ENCODE measurements around the gene ZNF573. TPM values are rescaled to one million over a fixed set of nuclear protein-coding genes. Genes with fewer than 3 reads are reported as not detected.
"Not testable (repeated sequence)": the region's sequence is repeated elsewhere in the genome, so short reads cannot be mapped to it uniquely, and the experiment has no call there.

The ZNF573 gene
- total and polyA plus RNA-seq, 2 donors (not counting 1 experiment from before 2014, with no cell fraction given) = 5.3 to 28.8 TPM

DNA sequence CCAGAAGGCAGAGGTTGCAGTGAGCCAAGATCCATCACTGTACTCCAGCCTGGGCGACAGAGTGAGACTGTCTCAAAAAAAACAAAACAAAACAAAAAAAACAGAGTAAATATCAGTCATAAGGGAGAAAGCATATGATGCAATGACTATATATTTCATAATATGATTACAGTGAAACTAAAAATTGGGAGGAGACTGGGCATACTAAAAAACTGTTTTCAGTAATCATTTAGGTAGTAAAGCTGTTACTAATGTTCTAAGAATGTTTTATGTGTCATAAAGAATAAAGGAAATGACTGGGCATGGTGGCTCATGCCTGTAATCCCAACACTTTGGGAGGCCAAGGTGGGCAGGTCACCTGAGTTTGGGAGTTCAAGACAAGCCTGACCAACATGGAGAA is 15.9 kb downstream of the ZNF573 start:
- Histone ChIP-seq H3K36me3 (replicated peaks in 1 of 2; ENCODE audit: control extremely low read depth in 1 of 2, control insufficient read depth in 1 of 2, extremely low read depth in 1 of 2, insufficient read depth in 2 of 2, low read length in 1 of 2) (peaks cover 9 to 31% of the 10 kb centered on the region in 2 experiments), H3K9ac (ENCODE audit: low read length) (no peak overlapping the region), H3K27ac (ENCODE audit: low read length in 2 of 2) (no peak overlapping the region), H4K20me1 (ENCODE audit: control insufficient read depth, insufficient read depth, low read length, poor library complexity, severe bottlenecking) (no peaks in the 10 kb centered on the region), H3K4me1 (ENCODE audit: control insufficient read depth in 2 of 2, insufficient read depth in 2 of 2, low read length in 2 of 2) (no peaks in the 10 kb centered on the region), H3K27me3 (replicated peaks in 1 of 4; ENCODE audit: control extremely low read depth in 1 of 4, control insufficient read depth in 3 of 4, insufficient read depth in 4 of 4, low read length in 3 of 4) (no peaks in the 10 kb centered on the region), H3K9me3 (ENCODE audit: control extremely low read depth in 1 of 3, control insufficient read depth in 2 of 3, insufficient read depth in 1 of 3, low read length in 2 of 3) (peaks cover 0 to 3% (median 0%) of the 10 kb centered on the region in 3 donors), H2AFZ (ENCODE audit: insufficient read depth, low read depth, low read length, poor library complexity, severe bottlenecking) (no peak overlapping the region), H3K4me2 (replicated peaks; ENCODE audit: low read depth, low read length, poor library complexity, severe bottlenecking) (no peak overlapping the region), H3K79me2 (ENCODE audit: control insufficient read depth, insufficient read depth, low read length) (no peaks in the 10 kb centered on the region), H3K4me3 (ENCODE audit: control extremely low read depth in 1 of 5, extremely low read depth in 1 of 5, insufficient read depth in 1 of 5, low read depth in 2 of 5, low read length in 4 of 5) (no peak overlapping the region)
- H3K4me1 Mint-ChIP-seq = no peaks in the 10 kb centered on the region
- no peak overlapping the region for H3K27ac Mint-ChIP-seq
- CTCF ChIA-PET = no interaction called here
- POLR2A ChIA-PET = no interaction called here
- WGBS (ENCODE audit: insufficient coverage) = no CpG with 5 or more reads among the region's 1 CpG
- DNase-seq = no peak
- TF ChIP-seq EZH2 (IDR thresholded peaks at IDR 0.05; ENCODE audit: borderline replicate concordance, insufficient read depth, low read depth, low read length, poor library complexity, severe bottlenecking) = no peak
- no peak for TF ChIP-seq CTCF (IDR thresholded peaks at IDR 0.05)
- H3K9me3 Mint-ChIP-seq (ENCODE audit: insufficient read depth) = no peaks in the 10 kb centered on the region
- intact Hi-C loops (cut with micrococcal nuclease) = no loop called here
- ATAC-seq (ENCODE audit: low read depth) = no peak
- H3K27me3 Mint-ChIP-seq = no peaks in the 10 kb centered on the region
- no peak overlapping the region for H3K4me3 Mint-ChIP-seq

DNA sequence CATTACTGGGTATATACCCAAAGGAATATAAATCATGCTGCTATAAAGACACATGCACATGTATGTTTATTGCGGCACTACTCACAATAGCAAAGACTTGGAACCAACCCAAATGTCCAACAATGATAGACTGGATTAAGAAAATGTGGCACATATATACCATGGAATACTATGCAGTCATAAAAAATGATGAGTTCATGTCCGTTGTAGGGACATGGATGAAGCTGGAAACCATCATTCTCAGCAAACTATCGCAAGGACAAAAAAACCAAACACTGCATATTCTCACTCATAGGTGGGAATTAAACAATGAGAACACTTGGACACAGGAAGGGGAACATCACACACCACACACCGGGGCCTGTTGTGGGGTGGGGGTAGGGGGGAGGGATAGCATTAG is 21.7 kb downstream of the ZNF573 start:
- H3K27ac ChIP-seq (ENCODE audit: low read length in 2 of 2); CTCF ChIA-PET; H3K27me3 ChIP-seq (replicated peaks in 1 of 4; ENCODE audit: control extremely low read depth in 1 of 4, control insufficient read depth in 3 of 4, insufficient read depth in 4 of 4, low read length in 3 of 4); H4K20me1 ChIP-seq (ENCODE audit: control insufficient read depth, insufficient read depth, low read length, poor library complexity, severe bottlenecking); H2AFZ ChIP-seq (ENCODE audit: insufficient read depth, low read depth, low read length, poor library complexity, severe bottlenecking); ATAC-seq (ENCODE audit: low read depth); H3K4me1 Mint-ChIP-seq; H3K4me2 ChIP-seq (replicated peaks; ENCODE audit: low read depth, low read length, poor library complexity, severe bottlenecking); H3K9me3 Mint-ChIP-seq (ENCODE audit: insufficient read depth); H3K79me2 ChIP-seq (ENCODE audit: control insufficient read depth, insufficient read depth, low read length); H3K4me1 ChIP-seq (ENCODE audit: control insufficient read depth in 2 of 2, insufficient read depth in 2 of 2, low read length in 2 of 2); H3K27me3 Mint-ChIP-seq; intact Hi-C loops (cut with micrococcal nuclease); DNase-seq; H3K4me3 Mint-ChIP-seq; H3K9ac ChIP-seq (ENCODE audit: low read length); H3K4me3 ChIP-seq (ENCODE audit: control extremely low read depth in 1 of 5, extremely low read depth in 1 of 5, insufficient read depth in 1 of 5, low read depth in 2 of 5, low read length in 4 of 5); POLR2A ChIA-PET; H3K9me3 ChIP-seq (ENCODE audit: control extremely low read depth in 1 of 3, control insufficient read depth in 2 of 3, insufficient read depth in 1 of 3, low read length in 2 of 3); H3K27ac Mint-ChIP-seq: not testable (repeated sequence)
- H3K36me3 ChIP-seq (replicated peaks in 1 of 2; ENCODE audit: control extremely low read depth in 1 of 2, control insufficient read depth in 1 of 2, extremely low read depth in 1 of 2, insufficient read depth in 2 of 2, low read length in 1 of 2) = peaks cover 4 to 14% of the 10 kb centered on the region in 2 experiments
- WGBS (ENCODE audit: insufficient coverage) = no CpG with 5 or more reads among the region's 4 CpGs
